CD4-positive, alpha-beta T cell treated with Interleukin-2 at 100 ng/mL for 4 hours (primary cell): Measurements from ENCODE around the gene INHBB.
"Not testable (repeated sequence)": the region's sequence is repeated elsewhere in the genome, so short reads cannot be mapped to it uniquely, and the experiment has no call there.

ENCODE experiments used
- DNase-seq: peaks from one replicate; pipeline ENCODE4 v3.0.0-alpha.2; 2020; ENCODE audit warnings: low spot score

The INHBB gene

DNA sequence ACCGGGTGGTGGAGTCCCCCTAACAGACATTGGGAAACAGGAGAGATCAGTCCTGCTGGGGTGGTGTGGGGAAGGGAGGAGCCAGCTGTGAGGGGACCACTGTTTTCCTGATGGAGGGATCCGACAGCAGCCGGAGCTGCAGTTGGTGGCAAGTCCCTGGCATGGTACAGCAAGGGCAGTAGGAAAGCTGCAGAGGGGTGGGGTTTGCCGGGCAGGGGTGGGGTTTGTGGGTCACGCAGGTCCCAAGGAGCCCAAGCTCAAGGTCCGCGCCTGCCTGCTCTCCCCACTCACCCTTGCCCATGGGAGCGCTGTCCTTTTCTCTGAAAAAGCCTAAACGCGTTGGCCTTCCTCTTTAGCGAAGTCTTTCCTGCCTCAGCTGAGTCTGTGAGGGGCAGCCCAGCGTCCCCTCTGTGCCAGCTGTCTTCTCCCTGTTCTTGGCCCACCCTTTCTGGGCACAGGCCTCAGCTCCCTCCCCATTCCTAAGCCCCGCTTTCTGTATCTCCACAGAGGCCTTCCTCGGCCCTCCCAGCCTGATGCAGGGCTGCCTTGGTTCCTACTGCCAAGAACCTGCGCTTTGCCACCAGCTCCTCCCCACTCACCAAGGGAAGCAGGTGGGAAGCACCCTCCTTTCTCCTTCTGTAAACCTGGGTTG is 29.3 kb upstream of the INHBB start:
- no peak for DNase-seq

DNA sequence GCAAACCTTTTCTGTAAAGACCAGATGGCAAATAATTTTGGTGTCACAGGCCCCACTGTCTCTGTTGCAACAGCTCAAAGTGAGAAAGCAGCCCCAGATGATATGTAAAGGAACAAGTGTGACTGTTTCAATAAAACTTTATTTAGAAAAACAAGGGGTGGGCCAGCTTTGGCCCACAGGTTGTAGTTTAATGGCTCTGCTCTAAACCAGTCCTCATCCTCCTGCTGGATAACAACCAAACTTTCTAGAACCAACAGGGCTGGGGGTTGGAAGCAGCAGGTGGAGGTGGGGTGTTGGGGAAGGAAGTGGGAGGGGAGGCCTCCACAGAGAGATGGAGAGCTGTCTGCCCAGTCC is 28.8 kb upstream of the INHBB start:
- DNase-seq, result no peak

GRCh38 chr2:120317916-120318315 is 28.0 kb upstream of the INHBB start:
- DNase-seq, result no peak

- DNase-seq, result no peak
Observed at GRCh38 chr2:120318626-120319025, 27.3 kb upstream of the INHBB start.

DNA sequence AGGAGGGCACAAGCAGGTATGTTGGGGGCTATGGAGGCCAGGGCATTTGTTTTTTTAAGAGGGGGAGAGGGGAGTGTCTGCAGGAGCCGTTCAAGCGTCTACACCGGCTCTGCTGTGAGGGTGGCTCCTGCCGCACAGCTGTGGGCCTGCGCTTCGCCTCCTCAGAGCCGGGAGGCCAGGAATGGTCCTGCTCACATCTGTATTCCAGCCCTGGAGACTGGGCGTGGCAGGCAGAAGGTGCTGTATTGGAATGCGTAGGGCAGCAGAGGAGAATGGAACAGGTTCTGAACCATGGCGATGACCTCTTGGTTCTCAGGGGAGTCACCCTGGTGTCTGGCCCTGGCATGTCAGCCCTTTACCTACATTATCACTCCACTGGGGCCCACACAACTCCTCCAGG is 26.8 kb upstream of the INHBB start:
- DNase-seq, result no peak

DNA sequence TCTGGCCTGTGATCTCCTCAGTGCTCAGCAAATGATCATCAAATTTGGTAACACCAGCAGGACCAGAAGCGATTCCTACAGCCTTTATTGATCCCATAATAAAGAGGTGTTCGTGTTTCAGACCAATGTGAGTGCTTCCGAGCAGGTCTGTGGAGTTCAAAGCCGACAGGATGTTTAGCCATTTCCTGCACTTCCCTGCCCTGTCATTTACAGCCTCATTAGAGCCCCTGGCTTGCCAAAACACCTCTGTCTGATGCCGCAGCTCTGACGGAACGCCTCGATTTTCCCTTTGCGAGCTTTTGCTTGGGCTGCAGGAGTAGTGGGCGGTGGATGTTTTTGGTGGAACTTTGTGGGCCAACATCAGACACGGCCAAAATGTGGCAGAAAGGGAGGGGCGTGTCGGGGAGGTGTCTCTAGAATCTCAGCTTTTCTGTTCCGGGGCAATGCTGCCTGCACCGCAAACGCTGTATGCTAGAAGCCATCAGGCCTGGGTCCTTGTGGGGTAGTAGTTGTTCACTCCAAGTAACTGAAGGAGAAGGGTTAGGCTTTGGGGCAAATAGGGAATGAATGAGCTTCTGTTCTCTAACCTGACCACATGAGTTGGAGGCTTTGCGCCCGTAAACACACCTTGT is 26.1 kb upstream of the INHBB start:
- DNase-seq, result no peak

DNA sequence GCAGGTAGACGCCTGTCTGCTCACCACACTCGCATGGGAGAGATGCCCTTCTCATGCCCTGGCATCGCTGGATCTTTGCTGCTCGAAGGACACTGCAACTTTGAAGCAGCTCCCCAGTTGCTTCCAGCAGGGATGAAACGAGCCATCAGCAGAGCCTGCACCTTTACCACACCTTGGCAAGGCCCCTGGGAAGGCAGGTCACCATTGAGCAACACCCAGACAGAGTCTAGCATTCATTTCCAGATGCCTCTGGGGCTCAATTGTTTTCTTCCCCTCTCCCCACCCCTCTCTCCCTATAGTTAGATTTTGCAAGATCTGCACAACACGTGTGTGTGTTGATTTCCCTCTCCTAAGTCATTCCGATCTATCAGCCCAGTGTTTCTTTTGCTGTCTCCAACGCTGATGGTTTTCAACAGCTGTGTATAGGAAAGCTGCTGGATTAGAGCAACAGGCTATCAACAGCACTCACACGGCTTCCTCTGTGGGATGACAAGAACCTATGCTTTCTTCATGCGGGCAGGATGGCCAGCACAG is 25.6 kb upstream of the INHBB start:
- no peak for DNase-seq

DNA sequence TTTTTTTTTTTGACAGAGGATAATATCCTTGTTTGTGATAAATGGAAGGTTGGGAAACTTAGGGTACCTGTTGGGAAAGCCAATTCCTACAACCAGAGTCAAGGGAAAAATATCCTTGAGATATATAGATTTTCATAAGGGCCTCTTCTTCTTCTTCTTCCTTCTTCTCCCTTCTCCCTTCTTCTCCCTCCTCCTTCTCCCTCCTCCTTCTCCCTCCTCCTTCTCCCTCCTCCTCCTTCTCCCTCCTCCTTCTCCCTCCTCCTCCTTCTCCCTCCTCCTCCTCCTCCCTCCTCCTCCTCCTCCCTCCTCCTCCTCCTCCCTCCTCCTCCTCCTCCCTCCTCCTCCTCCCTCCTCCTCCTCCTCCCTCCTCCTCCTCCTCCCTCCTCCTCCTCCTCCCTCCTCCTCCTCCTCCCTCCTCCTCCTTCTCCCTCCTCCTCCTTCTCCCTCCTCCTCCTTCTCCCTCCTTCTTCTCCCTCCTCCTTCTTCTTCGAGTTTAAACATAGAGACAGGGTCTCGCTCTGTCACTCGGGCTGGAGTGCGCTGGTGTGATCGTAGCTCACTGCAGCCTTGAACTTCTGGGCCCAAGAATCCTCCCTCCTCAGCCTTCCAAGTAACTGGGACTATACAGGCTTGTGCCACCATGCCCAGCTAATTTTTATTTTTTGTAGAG is 24.9 kb upstream of the INHBB start:
- not testable (repeated sequence) for DNase-seq

GRCh38 chr2:120321721-120322284 is 24.1 kb upstream of the INHBB start:
- no peak for DNase-seq

DNA sequence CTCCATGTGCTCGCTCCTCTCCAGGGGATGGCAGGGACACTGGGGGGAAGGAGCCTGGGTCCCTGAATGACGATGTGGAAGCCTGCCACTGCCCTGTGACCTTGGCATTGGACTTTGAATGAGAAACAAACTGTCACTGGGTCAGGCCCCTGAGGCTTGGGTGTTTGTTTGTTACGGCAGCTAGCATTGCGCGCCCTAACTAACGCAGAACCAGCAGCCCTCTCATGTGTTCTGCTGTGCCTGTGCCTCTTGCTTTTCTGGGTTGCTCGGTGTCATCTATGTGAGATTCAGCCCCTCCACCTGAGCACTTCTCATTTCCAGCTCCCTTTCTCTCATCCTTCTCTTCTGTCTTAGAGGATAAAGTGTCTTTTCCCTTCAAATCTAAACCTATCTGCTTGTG is 23.6 kb upstream of the INHBB start:
- no peak for DNase-seq

GRCh38 chr2:120323214-120323613 is 22.7 kb upstream of the INHBB start:
- DNase-seq, result no peak

- DNase-seq, result no peak
Observed at GRCh38 chr2:120323807-120324399, 22.0 kb upstream of the INHBB start.

DNA sequence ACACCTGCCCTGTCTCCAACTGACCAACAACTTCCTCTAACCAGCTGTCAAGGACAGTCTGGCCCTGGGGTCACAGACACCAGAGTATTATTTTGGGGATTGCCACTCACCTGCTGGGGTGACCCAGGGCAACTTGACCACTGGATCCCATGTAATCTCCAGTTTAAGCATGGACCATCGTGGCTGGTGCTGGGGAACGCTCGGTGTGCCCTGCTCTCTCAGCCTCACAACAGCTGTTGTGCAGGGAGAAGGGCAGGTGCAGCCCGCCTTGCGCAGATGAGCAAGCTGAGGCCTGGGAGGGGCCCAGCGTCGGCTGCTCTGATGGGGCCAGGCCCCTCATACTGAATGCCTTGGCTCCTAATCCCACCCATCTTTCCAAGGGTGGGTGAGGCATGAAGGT is 21.0 kb upstream of the INHBB start:
- DNase-seq, result no peak

- no peak for DNase-seq
Observed at GRCh38 chr2:120326066-120326465, 19.9 kb upstream of the INHBB start.

DNA sequence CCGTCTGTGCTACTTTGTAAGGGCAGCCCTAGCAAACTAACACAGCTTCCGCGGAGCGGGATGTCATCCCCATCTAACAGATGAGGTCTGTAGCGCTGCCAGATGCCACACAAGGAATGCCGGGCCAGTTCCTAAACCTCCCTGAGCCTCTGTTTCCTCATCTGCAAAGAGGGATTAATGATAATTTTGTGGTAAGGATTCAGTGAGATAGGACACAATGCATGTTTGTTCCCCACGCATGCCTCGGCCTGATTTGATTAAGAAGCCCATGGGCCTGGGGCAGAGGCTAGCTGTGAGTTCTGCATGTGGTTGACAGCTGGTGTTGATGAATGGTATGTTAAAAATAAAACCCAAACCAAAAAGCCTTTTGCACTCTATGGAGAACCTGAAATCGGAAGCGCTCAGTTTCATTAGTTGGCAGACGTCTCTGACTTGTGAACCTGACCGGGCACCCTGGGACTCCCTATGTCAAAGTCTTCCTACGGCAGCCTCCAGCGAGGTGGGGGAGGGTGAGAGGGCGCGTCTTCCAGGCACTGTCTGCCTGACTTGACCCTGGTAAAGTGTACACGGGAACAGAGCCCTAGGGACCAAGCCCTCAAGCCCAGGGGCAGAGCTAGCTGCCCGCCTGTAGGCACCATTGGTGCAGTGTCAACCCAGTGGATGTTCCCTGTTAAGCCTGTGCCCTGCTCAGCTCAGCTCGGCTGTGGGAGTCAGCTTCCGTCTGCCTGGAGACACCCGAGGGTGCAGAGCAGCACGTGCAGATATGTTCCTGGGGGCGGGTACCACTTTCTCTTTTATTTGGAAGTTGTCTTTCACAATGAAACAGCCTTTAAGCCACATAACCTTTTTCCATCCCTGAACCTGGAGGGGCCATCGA is 14.8 kb upstream of the INHBB start:
- DNase-seq, result no peak

GRCh38 chr2:120331903-120332302 is 14.0 kb upstream of the INHBB start:
- no peak for DNase-seq

- DNase-seq, result no peak
Observed at GRCh38 chr2:120332384-120332783, 13.6 kb upstream of the INHBB start.

GRCh38 chr2:120334068-120334467 is 11.9 kb upstream of the INHBB start:
- no peak for DNase-seq

GRCh38 chr2:120336749-120337148 is 9.2 kb upstream of the INHBB start:
- no peak for DNase-seq

DNA sequence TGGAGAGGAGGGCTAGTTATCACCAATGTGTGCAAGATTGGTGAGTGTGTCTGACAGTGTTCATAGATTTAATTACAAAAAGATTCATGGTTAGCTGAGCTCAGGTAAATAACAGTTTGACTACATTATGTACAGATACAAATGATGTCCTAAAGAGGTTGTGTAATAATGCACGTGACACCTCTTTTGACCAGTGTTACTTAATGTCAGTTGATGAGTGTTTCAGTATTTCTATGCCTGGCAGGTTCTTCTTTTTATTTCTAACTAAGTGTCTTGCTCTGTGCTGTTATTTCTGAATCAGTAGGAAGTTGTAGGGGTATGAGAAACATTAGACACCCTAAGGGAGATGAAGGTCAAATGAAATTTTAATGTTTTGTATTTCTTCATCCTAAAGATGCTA is 7.9 kb upstream of the INHBB start:
- DNase-seq, result no peak

DNA sequence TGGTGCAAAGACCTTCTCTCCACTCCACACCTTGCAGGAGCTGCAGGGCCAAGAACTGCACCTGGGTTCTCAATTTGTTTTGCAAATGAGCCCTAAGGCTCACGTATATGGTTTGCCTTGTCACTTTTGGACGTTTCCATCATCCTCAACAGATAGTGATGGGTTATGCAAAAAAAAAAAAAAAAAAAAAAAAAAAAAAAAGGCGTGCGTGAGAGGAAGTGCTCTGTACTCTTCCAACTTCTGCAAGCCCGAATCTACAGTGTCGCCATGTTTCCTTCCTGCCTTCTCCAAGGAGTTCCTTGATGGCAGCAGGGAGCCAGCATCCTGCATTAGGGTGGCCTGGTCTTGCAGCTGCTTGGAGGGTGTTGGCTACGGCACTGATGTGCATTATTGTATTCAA is 4.0 kb upstream of the INHBB start:
- DNase-seq, result no peak

DNA sequence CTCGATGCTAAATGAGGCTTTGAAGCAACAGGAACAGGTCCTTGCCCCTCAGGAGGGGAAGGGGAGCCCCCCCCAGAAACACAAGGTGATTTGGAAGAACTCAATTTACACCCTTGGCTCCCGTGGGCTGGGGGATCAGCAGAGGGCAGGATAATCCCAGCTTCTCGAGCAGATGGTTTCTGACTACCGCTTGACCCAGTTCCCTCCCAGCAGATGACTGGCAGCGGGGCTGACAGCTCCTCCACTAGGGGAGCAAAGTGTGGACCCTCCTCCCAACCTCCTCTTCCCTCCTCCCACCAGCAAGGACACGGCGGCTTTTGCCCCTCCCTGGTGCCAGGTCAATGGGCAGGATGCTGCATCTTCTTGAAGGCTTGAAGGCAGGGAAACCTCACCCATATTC is 3.5 kb upstream of the INHBB start:
- DNase-seq, result no peak
